Activated naive CD4-positive, alpha-beta T cell treated with anti-CD3 and anti-CD28 coated beads, Interleukin-2, amount 50 U/mL, for 24 hours (primary cell): ENCODE measurements around the gene CEMIP.

Experiments used
- H3K27ac Mint-ChIP-seq: one replicate; pipeline ENCODE4 v1.8.0; 2021; ENCODE audit warnings: mild to moderate bottlenecking, mixed read lengths
- H3K27me3 Mint-ChIP-seq: one replicate; pipeline ENCODE4 v1.8.0; 2021; ENCODE audit warnings: mixed read lengths
- H3K36me3 Mint-ChIP-seq: one replicate; pipeline ENCODE4 v1.8.0; 2021; ENCODE audit warnings: mixed read lengths
- H3K4me1 Mint-ChIP-seq: one replicate; pipeline ENCODE4 v1.8.0; 2021; ENCODE audit warnings: mixed read lengths
- H3K4me3 Mint-ChIP-seq: one replicate; pipeline ENCODE4 v1.8.0; 2021; ENCODE audit warnings: mild to moderate bottlenecking, mixed read lengths
- H3K9me3 Mint-ChIP-seq: one replicate; pipeline ENCODE4 v1.8.0; 2021; ENCODE audit warnings: mixed read lengths

CEMIP gene

DNA sequence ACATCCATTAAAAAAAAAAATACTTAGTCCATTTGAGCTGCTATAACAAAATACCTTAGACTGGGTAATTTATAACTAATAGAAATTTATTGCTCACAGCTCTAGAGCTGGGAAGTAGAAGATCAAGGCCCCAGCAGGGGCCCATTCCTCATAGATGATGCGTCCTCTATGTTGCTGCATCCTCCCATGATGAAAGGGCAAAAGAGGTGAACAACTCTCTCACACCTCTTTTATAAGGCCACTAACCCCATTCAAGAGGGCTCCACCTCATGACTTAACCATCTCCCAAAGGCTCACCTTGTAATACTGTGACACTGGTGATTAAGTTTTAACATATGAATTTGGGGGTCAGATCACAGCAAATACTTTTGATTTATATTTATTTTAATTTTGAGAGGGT, 218.5 kb downstream of the CEMIP start:
- H3K4me1 Mint-ChIP-seq, result peaks cover 22% of the 10 kb centered on the region
- H3K9me3 Mint-ChIP-seq, result no peaks in the 10 kb centered on the region
- H3K36me3 Mint-ChIP-seq, result no peaks in the 10 kb centered on the region
- H3K27ac Mint-ChIP-seq, result no peak overlapping the region
- no peak overlapping the region for H3K4me3 Mint-ChIP-seq
- no peaks in the 10 kb centered on the region for H3K27me3 Mint-ChIP-seq

- no peaks in the 10 kb centered on the region for H3K9me3 Mint-ChIP-seq
- peaks cover 22% of the 10 kb centered on the region for H3K4me1 Mint-ChIP-seq
- H3K27me3 Mint-ChIP-seq, result no peaks in the 10 kb centered on the region
- H3K4me3 Mint-ChIP-seq, result peak overlapping the region; percentile 20
- peak overlapping the region; percentile 23 for H3K27ac Mint-ChIP-seq
- H3K36me3 Mint-ChIP-seq, result no peaks in the 10 kb centered on the region
Observed at GRCh38 chr15:80998251-80998650, 219.1 kb downstream of the CEMIP start.

DNA sequence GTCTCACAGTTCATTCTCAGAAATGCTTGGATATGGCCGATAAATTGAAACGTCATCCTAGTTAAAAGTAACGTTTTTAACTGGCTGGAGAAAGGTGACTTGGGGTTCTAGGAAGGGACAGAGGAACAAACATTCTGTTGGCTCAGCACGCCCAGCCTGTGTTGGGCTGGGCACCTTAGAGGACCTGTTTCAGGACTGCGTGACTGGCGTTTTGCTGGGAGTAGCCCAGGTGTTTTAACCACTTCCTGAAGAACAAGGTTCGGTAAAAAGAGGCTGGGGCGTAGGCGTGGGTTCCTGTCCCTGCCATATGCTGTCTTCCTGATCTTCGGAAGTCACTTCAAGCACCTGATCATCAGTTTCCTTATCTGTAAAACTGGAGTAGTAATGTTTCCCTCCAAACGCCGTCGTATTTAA, 220.5 kb downstream of the CEMIP start:
- Mint-ChIP-seq H3K27me3 (no peaks in the 10 kb centered on the region), H3K36me3 (peaks cover 5% of the 10 kb centered on the region), H3K4me3 (peak overlapping the region; percentile 97), H3K27ac (peak overlapping the region; percentile 99), H3K4me1 (peaks cover 36% of the 10 kb centered on the region), H3K9me3 (no peaks in the 10 kb centered on the region)

GRCh38 chr15:81000144-81000623, 221.0 kb downstream of the CEMIP start:
- peaks cover 42% of the 10 kb centered on the region for H3K4me1 Mint-ChIP-seq
- no peaks in the 10 kb centered on the region for H3K9me3 Mint-ChIP-seq
- H3K4me3 Mint-ChIP-seq, result peak overlapping the region; percentile 97
- H3K27ac Mint-ChIP-seq, result peak overlapping the region; percentile 99
- no peaks in the 10 kb centered on the region for H3K27me3 Mint-ChIP-seq
- peaks cover 6% of the 10 kb centered on the region for H3K36me3 Mint-ChIP-seq

- Mint-ChIP-seq H3K4me1 (peaks cover 46% of the 10 kb centered on the region), H3K27me3 (no peaks in the 10 kb centered on the region), H3K36me3 (peaks cover 6% of the 10 kb centered on the region), H3K4me3 (peak within 1 kb of the TSS; percentile 97), H3K27ac (peak within 1 kb of the TSS; percentile 99), H3K9me3 (no peaks in the 10 kb centered on the region)
Observed at GRCh38 chr15:81000624-81001151, 221.5 kb downstream of the CEMIP start, which contains the start of gene TLNRD1. TLNRD1 (plus strand) TSS chr15:81000923; CDS start chr15:81002272, 1,349 bp downstream.
